ENCODE measurements around the gene LARGE2.
"Not testable (repeated sequence)": the region's sequence is repeated elsewhere in the genome, so short reads cannot be mapped to it uniquely, and the experiment has no call there.

Gene LARGE2

GRCh38 chr11:45896422-45896984 lies 26.0 kb upstream of the LARGE2 start:
- no peak for DNase-seq (ENCODE audit: low read depth)

- DNase-seq (ENCODE audit: low read depth) = peak; percentile 19
Observed at GRCh38 chr11:45897556-45897955, 24.9 kb upstream of the LARGE2 start.

GRCh38 chr11:45899086-45899447 lies 23.4 kb upstream of the LARGE2 start:
- DNase-seq (ENCODE audit: low read depth) = no peak

- peak; percentile 90 for DNase-seq (ENCODE audit: low read depth)
Observed at GRCh38 chr11:45899448-45900174, 22.8 kb upstream of the LARGE2 start.

GRCh38 chr11:45900175-45900800 lies 22.2 kb upstream of the LARGE2 start:
- DNase-seq (ENCODE audit: low read depth) = peak; percentile 31

GRCh38 chr11:45900916-45901617 lies 21.4 kb upstream of the LARGE2 start:
- DNase-seq (ENCODE audit: low read depth) = no peak

- no peak for DNase-seq (ENCODE audit: low read depth)
Observed at GRCh38 chr11:45901626-45902025, 20.8 kb upstream of the LARGE2 start.

GRCh38 chr11:45902452-45903380 lies 19.7 kb upstream of the LARGE2 start:
- DNase-seq (ENCODE audit: low read depth) = no peak

- no peak for DNase-seq (ENCODE audit: low read depth)
Observed at GRCh38 chr11:45904309-45904915, 18.0 kb upstream of the LARGE2 start.

GRCh38 chr11:45905095-45905494 lies 17.4 kb upstream of the LARGE2 start:
- DNase-seq (ENCODE audit: low read depth) = no peak

- not testable (repeated sequence) for DNase-seq (ENCODE audit: low read depth)
Observed at GRCh38 chr11:45905576-45905975, 16.9 kb upstream of the LARGE2 start.

- no peak for DNase-seq (ENCODE audit: low read depth)
Observed at GRCh38 chr11:45906096-45906682, 16.3 kb upstream of the LARGE2 start.

GRCh38 chr11:45906965-45907611 lies 15.4 kb upstream of the LARGE2 start, which contains the start of gene FREY1:
Gene FREY1 (minus strand): TSS chr11:45907271. CDS start chr11:45907245, 26 bp downstream.
- peak; percentile 25 for DNase-seq (ENCODE audit: low read depth)

GRCh38 chr11:45907911-45908370 lies 14.5 kb upstream of the LARGE2 start:
- no peak for DNase-seq (ENCODE audit: low read depth)

- no peak for DNase-seq (ENCODE audit: low read depth)
Observed at GRCh38 chr11:45909594-45910475, 12.6 kb upstream of the LARGE2 start.

- no peak for DNase-seq (ENCODE audit: low read depth)
Observed at GRCh38 chr11:45910623-45911022, 11.8 kb upstream of the LARGE2 start.

- no peak for DNase-seq (ENCODE audit: low read depth)
Observed at GRCh38 chr11:45913514-45913913, 8.9 kb upstream of the LARGE2 start.

GRCh38 chr11:45913942-45914635 lies 8.4 kb upstream of the LARGE2 start:
- DNase-seq (ENCODE audit: low read depth) = no peak

GRCh38 chr11:45915446-45915845 lies 7.0 kb upstream of the LARGE2 start:
- no peak for DNase-seq (ENCODE audit: low read depth)

Data from ELR (cell line).